ENCODE results near the gene MAP2K7. TPM values are rescaled to one million over a fixed set of nuclear protein-coding genes. Genes with fewer than 3 reads are reported as not detected.
A peak's percentile ranks its signal among the peaks of the same experiment; 100 is the strongest.

MAP2K7 gene
- total RNA-seq (2021; ENCODE audit: unreplicated experiment), result 59.1 TPM
- 36.4 and 43.1 TPM in 2 replicates for polyA plus RNA-seq (2012)
- Bru-seq, nascent RNA, result percentile 80 among the genes with signal in this experiment
- percentile 92 among the genes with signal in this experiment for BruChase-seq, experiment 1, labeled RNA remaining after a 6-hour chase
- BruChase-seq, experiment 2, labeled RNA remaining after a 2-hour chase, result percentile 94 among the genes with signal in this experiment
- long read RNA-seq, transcript MAP2K7-201 (11 exons, 3,361 nt), result major isoform, 7 of 56 reads
- long read RNA-seq, partial matches to known transcripts, result 6 of 56 reads
- long read RNA-seq, other reads (novel, unspliced or antisense), result 42 of 56 reads

DNA sequence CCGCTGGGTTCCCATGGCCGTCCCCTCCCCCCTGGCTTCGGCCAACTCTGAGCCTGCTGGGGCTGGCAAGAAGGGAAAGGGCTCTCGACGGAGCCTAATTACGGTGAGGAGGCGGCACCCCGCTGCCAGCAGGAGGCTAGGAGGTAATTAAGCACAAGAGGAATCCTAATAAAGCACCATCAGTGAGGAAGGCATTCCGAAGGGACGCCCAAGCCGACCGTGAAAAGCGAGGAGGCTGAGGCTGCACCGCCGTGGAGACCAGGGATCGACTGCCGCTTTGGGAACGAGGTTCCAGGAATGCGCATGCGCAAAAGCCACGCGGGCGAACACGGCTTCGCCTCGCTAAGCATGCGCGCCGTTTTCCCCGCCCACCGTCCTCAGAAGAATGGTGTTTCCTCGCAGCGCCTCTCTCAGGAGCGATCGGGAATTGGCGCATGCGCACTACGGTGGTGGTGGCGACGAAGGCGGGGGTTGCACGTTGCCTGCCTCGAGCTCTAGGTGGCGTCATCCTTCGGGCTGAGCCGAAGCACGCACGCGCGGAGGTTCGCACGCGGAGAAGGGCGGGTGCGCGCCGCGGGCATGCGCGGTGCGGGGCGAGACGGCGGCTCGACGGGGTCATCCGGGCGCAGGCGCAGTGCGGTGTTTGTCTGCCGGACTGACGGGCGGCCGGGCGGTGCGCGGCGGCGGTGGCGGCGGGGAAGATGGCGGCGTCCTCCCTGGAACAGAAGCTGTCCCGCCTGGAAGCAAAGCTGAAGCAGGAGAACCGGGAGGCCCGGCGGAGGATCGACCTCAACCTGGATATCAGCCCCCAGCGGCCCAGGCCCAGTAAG lies at the start of gene MAP2K7:
Gene MAP2K7 (plus strand): TSS at position 634 of the 830 bp plus-strand sequence. CDS start 68 bp downstream, at position 702.
- ChIA-PET RAD21 (ENCODE audit: low non-redundant PET in 1 of 2, low total read pairs in 2 of 2, uncharacterized antibody in 2 of 2, unreplicated experiment in 2 of 2) (interaction anchor here in 1 of 2 experiments (1.0 kb wide), 1 partner anchor 35 kb away, joined by 4 read pairs; no protein-coding TSS in a partner anchor), CTCF (interaction anchor here (0.7 to 1.2 kb wide), 12 partner anchors 10 to 610 kb away, joined by 3 to 18 read pairs (median 4); partner anchors contain the start of genes SNAPC2 and ZNF414), POLR2A (interaction anchor here (0.6 to 2.1 kb wide), 5 partner anchors 14 to 34 kb away, joined by 3 to 11 read pairs (median 8); partner anchors contain the start of genes LRRC8E and SNAPC2)
- H3K4me2 ChIP-seq (ENCODE audit: low read length), result peak within 1 kb of the TSS; percentile 97
- BruUV-seq (replicated peaks), result no TSS peak
- no peaks in the 10 kb centered on the region for H4K20me1 ChIP-seq (ENCODE audit: insufficient read depth)
- DNase-seq (ENCODE audit: low read depth, low spot score), result peak; percentile 98
- H3K9me2 ChIP-seq (ENCODE audit: insufficient read depth), result no peaks in the 10 kb centered on the region
- H3K4me3 ChIP-seq (replicated peaks in 1 of 2; ENCODE audit: low read depth in 1 of 2, low read length in 2 of 2), result peak within 1 kb of the TSS; percentile 75 to 97
- peaks cover 3 to 30% of the 10 kb centered on the region in 2 experiments; a peak in 2 of 4 replicates for H3K4me1 ChIP-seq (ENCODE audit: control insufficient read depth in 1 of 2, insufficient read depth in 2 of 2, low read length in 2 of 2)
- intact Hi-C loops (cut with micrococcal nuclease), result loop anchor here (2.0 kb wide), 1 partner anchor 15 kb away; the partner anchor contains the start of gene LRRC8E
- H3K9me3 ChIP-seq (ENCODE audit: control insufficient read depth in 1 of 2, insufficient read depth in 1 of 2, low read depth in 1 of 2, low read length in 2 of 2), result no peaks in the 10 kb centered on the region
- peaks cover 0 to 9% of the 10 kb centered on the region in 2 experiments; a peak in 2 of 4 replicates for H3K36me3 ChIP-seq (ENCODE audit: control insufficient read depth in 1 of 2, insufficient read depth in 2 of 2, low read length in 2 of 2)
- H3K27me3 ChIP-seq (ENCODE audit: insufficient read depth, low read length), result no peaks in the 10 kb centered on the region
- TF ChIP-seq, protein P1, sequence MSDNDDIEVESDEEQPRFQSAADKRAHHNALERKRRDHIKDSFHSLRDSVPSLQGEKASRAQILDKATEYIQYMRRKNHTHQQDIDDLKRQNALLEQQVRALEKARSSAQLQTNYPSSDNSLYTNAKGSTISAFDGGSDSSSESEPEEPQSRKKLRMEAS (IDR thresholded peaks at IDR 0.05), result peak; percentile 99
- TF ChIP-seq EGR1 (IDR thresholded peaks at IDR 0.05; ENCODE audit: low read depth) (peak; percentile 28; the same call in 1 of the 2 replicates), YY1 (IDR thresholded peaks at IDR 0.05; ENCODE audit: extremely low read depth, insufficient replicate concordance, low read depth, low read length) (peak; percentile 71), JUND (IDR thresholded peaks at IDR 0.05) (no peak), POLR2A (IDR thresholded peaks at IDR 0.05; ENCODE audit: borderline replicate concordance, extremely low read depth, insufficient read depth, insufficient read length) (peak; percentile 97), POLR2AphosphoS5 (IDR thresholded peaks at IDR 0.05; ENCODE audit: low read depth, low read length) (peak; percentile 98)
- TF ChIP-seq, protein P2, sequence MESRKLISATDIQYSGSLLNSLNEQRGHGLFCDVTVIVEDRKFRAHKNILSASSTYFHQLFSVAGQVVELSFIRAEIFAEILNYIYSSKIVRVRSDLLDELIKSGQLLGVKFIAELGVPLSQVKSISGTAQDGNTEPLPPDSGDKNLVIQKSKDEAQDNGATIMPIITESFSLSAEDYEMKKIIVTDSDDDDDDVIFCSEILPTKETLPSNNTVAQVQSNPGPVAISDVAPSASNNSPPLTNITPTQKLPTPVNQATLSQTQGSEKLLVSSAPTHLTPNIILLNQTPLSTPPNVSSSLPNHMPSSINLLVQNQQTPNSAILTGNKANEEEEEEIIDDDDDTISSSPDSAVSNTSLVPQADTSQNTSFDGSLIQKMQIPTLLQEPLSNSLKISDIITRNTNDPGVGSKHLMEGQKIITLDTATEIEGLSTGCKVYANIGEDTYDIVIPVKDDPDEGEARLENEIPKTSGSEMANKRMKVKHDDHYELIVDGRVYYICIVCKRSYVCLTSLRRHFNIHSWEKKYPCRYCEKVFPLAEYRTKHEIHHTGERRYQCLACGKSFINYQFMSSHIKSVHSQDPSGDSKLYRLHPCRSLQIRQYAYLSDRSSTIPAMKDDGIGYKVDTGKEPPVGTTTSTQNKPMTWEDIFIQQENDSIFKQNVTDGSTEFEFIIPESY (IDR thresholded peaks at IDR 0.05; ENCODE audit: extremely low read depth, insufficient replicate concordance, low read length), result no peak
- TF ChIP-seq, protein P3, sequence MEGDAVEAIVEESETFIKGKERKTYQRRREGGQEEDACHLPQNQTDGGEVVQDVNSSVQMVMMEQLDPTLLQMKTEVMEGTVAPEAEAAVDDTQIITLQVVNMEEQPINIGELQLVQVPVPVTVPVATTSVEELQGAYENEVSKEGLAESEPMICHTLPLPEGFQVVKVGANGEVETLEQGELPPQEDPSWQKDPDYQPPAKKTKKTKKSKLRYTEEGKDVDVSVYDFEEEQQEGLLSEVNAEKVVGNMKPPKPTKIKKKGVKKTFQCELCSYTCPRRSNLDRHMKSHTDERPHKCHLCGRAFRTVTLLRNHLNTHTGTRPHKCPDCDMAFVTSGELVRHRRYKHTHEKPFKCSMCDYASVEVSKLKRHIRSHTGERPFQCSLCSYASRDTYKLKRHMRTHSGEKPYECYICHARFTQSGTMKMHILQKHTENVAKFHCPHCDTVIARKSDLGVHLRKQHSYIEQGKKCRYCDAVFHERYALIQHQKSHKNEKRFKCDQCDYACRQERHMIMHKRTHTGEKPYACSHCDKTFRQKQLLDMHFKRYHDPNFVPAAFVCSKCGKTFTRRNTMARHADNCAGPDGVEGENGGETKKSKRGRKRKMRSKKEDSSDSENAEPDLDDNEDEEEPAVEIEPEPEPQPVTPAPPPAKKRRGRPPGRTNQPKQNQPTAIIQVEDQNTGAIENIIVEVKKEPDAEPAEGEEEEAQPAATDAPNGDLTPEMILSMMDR (IDR thresholded peaks at IDR 0.05 in 2 of 3, conservative IDR thresholded peaks at IDR 0.05 in 1 of 3; ENCODE audit: borderline replicate concordance in 1 of 3, insufficient read depth in 1 of 3, low read depth in 2 of 3, low read length in 2 of 3), result peak; percentile 25 to 95 (median 55); a peak in 5 of 6 replicates
- H3K27ac ChIP-seq (ENCODE audit: low read depth, low read length), result peak within 1 kb of the TSS; percentile 92
- H2AFZ ChIP-seq (ENCODE audit: low read depth, low read length, poor library complexity, severe bottlenecking), result no peak within 1 kb of the TSS
- peak; percentile 85 for ATAC-seq
- H3K79me2 ChIP-seq (ENCODE audit: insufficient read depth, low read length), result peaks cover 54% of the 10 kb centered on the region
- peak within 1 kb of the TSS; percentile 97 for H3K9ac ChIP-seq (ENCODE audit: low read length)

Data from HCT116 (cell line).